ENCODE data around the gene CSMD2. TPM values are rescaled to one million over a fixed set of nuclear protein-coding genes. Genes with fewer than 3 reads are reported as not detected.

CSMD2 gene
- total and polyA plus RNA-seq, 2 of the 4 experiments (the other 2 are of a cell fraction) = under 0.01 to 0.36 TPM

DNA sequence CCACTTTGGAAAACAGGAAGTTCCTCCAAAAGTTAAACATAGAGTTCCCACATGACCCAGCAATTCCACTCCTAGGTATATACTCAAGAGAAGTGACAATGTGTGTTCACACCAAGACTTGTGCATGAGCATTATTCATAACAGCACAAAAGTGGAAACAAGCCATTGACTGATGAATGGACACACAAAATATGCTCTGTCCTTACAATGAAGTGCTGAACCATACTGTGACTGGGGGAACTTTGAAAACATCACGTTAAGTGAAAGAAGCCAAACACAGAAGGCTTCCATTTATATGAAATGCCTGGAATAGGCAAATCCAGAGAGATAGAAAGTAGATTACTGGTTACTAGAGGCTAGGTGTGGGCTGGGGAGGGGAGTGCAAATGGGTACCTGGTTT lies 542.3 kb downstream of the CSMD2 start:
- no peak for DNase-seq
- ATAC-seq (ENCODE audit: low read depth) = no peak
- H2BK120ac ChIP-seq (ENCODE audit: low read depth, low read length) = no peak overlapping the region
- H2AFZ ChIP-seq (replicated peaks; ENCODE audit: low read length, poor library complexity) = no peak overlapping the region
- H4K5ac ChIP-seq (ENCODE audit: low read depth, low read length) = no peak overlapping the region
- in situ Hi-C loops (cut with MboI; ENCODE audit: low sequenced_read_pairs) = loop anchor here (25.0 kb wide), 2 partner anchors 410 to 535 kb away; partner anchors contain the start of gene AZIN2
- H4K91ac ChIP-seq (ENCODE audit: insufficient read depth, low read depth, low read length) = no peak overlapping the region
- intact Hi-C loops (cut with micrococcal nuclease) = no loop called here
- H4K8ac ChIP-seq (ENCODE audit: low read depth in 2 of 2, low read length in 2 of 2) = no peak overlapping the region
- no TSS peak for BruUV-seq (replicated peaks)
- H3K14ac ChIP-seq (replicated peaks; ENCODE audit: low read depth, low read length) = no peak overlapping the region
- no peak overlapping the region for H3K18ac ChIP-seq (ENCODE audit: low read depth, low read length)
- no peak overlapping the region for H2AK9ac ChIP-seq (replicated peaks; ENCODE audit: low read depth, low read length, poor library complexity)
- H3K27ac ChIP-seq (ENCODE audit: insufficient read depth, low read length) = no peak overlapping the region
- no peak overlapping the region for H3K23ac ChIP-seq (ENCODE audit: low read depth, low read length)
- WGBS, 2 experiments (ENCODE audit: extremely low coverage in 2 of 2, insufficient read length in 1 of 2) = no CpG with 5 or more reads among the region's 1 CpG
- ChIA-PET CTCF (no interaction called here), POLR2A (ENCODE audit: unreplicated experiment) (no interaction called here)
- no peak overlapping the region for H2BK5ac ChIP-seq (ENCODE audit: low read depth, low read length, poor library complexity, severe bottlenecking)
- no peaks in the 10 kb centered on the region for H4K20me1 ChIP-seq (ENCODE audit: insufficient read depth, low read length)
- no peak for TF ChIP-seq SMC3 (IDR thresholded peaks at IDR 0.05; ENCODE audit: low read depth, low read length)
- no peak for TF ChIP-seq FOS (IDR thresholded peaks at IDR 0.05; ENCODE audit: low read depth, low read length)
- TF ChIP-seq RCOR1 (IDR thresholded peaks at IDR 0.05; ENCODE audit: insufficient replicate concordance, low read length) = no peak
- no peak for TF ChIP-seq MAFK (IDR thresholded peaks at IDR 0.05; ENCODE audit: low read depth, low read length)
- TF ChIP-seq MXI1 (IDR thresholded peaks at IDR 0.05; ENCODE audit: borderline replicate concordance, low read depth, low read length) = no peak
- TF ChIP-seq, protein P1, sequence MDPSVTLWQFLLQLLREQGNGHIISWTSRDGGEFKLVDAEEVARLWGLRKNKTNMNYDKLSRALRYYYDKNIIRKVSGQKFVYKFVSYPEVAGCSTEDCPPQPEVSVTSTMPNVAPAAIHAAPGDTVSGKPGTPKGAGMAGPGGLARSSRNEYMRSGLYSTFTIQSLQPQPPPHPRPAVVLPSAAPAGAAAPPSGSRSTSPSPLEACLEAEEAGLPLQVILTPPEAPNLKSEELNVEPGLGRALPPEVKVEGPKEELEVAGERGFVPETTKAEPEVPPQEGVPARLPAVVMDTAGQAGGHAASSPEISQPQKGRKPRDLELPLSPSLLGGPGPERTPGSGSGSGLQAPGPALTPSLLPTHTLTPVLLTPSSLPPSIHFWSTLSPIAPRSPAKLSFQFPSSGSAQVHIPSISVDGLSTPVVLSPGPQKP (IDR thresholded peaks at IDR 0.05; ENCODE audit: borderline replicate concordance, low read depth, low read length) = no peak
- TF ChIP-seq NFE2L2 (IDR thresholded peaks at IDR 0.05; ENCODE audit: low read depth, low read length) = no peak
- no peak for TF ChIP-seq MAZ (IDR thresholded peaks at IDR 0.05; ENCODE audit: borderline replicate concordance, low read depth, low read length)
- TF ChIP-seq POLR2A (IDR thresholded peaks at IDR 0.05; ENCODE audit: low read depth, low read length) = no peak
- TF ChIP-seq BHLHE40 (IDR thresholded peaks at IDR 0.05; ENCODE audit: low read depth, low read length) = no peak
- TF ChIP-seq CTCF (conservative IDR thresholded peaks at IDR 0.05; ENCODE audit: low read depth, low read length) = no peak
- no peak for TF ChIP-seq RAD21 (IDR thresholded peaks at IDR 0.05; ENCODE audit: low read length)
- no peak for TF ChIP-seq CEBPB (IDR thresholded peaks at IDR 0.05; ENCODE audit: low read depth, low read length)
- TF ChIP-seq CHD1 (IDR thresholded peaks at IDR 0.05; ENCODE audit: low read depth, low read length) = no peak
- TF ChIP-seq RFX5 (IDR thresholded peaks at IDR 0.05; ENCODE audit: low read depth, low read length) = no peak
- TF ChIP-seq, protein P2, sequence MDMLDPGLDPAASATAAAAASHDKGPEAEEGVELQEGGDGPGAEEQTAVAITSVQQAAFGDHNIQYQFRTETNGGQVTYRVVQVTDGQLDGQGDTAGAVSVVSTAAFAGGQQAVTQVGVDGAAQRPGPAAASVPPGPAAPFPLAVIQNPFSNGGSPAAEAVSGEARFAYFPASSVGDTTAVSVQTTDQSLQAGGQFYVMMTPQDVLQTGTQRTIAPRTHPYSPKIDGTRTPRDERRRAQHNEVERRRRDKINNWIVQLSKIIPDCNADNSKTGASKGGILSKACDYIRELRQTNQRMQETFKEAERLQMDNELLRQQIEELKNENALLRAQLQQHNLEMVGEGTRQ (IDR thresholded peaks at IDR 0.05; ENCODE audit: low read depth, low read length) = no peak
- no peak overlapping the region for H3K4ac ChIP-seq (ENCODE audit: low read depth, low read length)
- no peak overlapping the region for H2AK5ac ChIP-seq (ENCODE audit: low read depth, low read length)
- H2BK20ac ChIP-seq (ENCODE audit: low read depth, low read length) = no peak overlapping the region
- no peaks in the 10 kb centered on the region for H3K36me3 ChIP-seq (ENCODE audit: control insufficient read depth, insufficient read depth, low read length)
- no peak overlapping the region for H3K4me3 ChIP-seq (ENCODE audit: insufficient read depth, low read depth, low read length)
- H3K56ac ChIP-seq (ENCODE audit: extremely low read depth, insufficient read depth, low read length) = no peak overlapping the region
- H3K9ac ChIP-seq (ENCODE audit: low read depth, low read length) = no peak overlapping the region
- no peaks in the 10 kb centered on the region for H3K4me1 ChIP-seq (ENCODE audit: control insufficient read depth, insufficient read depth, low read length)
- H2BK15ac ChIP-seq (ENCODE audit: low read depth, low read length) = no peak overlapping the region
- H3K9me1 ChIP-seq (ENCODE audit: insufficient read depth, low read length) = no peaks in the 10 kb centered on the region
- no peaks in the 10 kb centered on the region for H3K79me1 ChIP-seq (ENCODE audit: low read depth in 1 of 2, low read length in 2 of 2)
- H3K27me3 ChIP-seq (ENCODE audit: control insufficient read depth, insufficient read depth, low read length) = peaks cover 2% of the 10 kb centered on the region
- H3K9me3 ChIP-seq (ENCODE audit: control insufficient read depth, insufficient read depth, low read length) = no peaks in the 10 kb centered on the region
- dilution Hi-C loops (cut with HindIII; ENCODE audit: low sequenced_read_pairs, unreplicated experiment) = no loop called here
- no peak overlapping the region for H3K4me2 ChIP-seq (ENCODE audit: low read depth, low read length)
